Neural progenitor cell (in vitro differentiated cells): ENCODE results near the gene FITM1.

ENCODE experiments used
- EZH2 ChIP-seq: fragments of 200-600 bp; sonication (generic); IDR thresholded peaks from 2 replicates; pipeline ENCODE4 v1.6.1; 2017; ENCODE audit warnings: antibody characterized with exemption, mild to moderate bottlenecking, moderate library complexity
- EZH2phosphoT487 ChIP-seq: fragments of 200-600 bp; sonication (generic); IDR thresholded peaks from 2 replicates; pipeline ENCODE4 v1.6.1; 2017; ENCODE audit warnings: antibody characterized with exemption
- TF ChIP-seq, protein P1 (sequence below): fragments of 200-600 bp; sonication (generic); IDR thresholded peaks from 2 replicates; pipeline ENCODE4 v1.5.1; 2017; ENCODE audit warnings: antibody characterized with exemption, mild to moderate bottlenecking

DNA sequence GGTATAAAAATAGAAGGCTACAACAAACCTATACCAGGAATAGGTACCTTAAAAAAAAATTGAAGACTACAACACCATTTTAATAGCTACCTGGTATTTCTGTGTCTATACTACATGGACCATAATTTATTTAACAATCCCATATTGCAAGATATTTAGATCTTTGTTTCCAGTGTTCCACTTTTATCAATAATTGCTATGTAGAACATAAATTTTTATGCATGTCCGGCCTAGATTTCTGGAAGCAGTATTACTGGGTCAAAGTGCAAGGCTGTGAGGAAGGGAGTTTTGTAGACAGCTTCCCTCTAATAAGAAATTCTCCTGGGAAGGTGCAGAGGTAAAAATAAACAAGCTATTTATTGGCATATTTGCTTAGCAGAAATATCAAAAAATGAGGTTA lies 19.9 kb upstream of the FITM1 start:
- TF ChIP-seq, protein P1, sequence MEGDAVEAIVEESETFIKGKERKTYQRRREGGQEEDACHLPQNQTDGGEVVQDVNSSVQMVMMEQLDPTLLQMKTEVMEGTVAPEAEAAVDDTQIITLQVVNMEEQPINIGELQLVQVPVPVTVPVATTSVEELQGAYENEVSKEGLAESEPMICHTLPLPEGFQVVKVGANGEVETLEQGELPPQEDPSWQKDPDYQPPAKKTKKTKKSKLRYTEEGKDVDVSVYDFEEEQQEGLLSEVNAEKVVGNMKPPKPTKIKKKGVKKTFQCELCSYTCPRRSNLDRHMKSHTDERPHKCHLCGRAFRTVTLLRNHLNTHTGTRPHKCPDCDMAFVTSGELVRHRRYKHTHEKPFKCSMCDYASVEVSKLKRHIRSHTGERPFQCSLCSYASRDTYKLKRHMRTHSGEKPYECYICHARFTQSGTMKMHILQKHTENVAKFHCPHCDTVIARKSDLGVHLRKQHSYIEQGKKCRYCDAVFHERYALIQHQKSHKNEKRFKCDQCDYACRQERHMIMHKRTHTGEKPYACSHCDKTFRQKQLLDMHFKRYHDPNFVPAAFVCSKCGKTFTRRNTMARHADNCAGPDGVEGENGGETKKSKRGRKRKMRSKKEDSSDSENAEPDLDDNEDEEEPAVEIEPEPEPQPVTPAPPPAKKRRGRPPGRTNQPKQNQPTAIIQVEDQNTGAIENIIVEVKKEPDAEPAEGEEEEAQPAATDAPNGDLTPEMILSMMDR: no peak
- no peak for TF ChIP-seq EZH2phosphoT487
- TF ChIP-seq EZH2: no peak
